Memory B cell (primary cell): ENCODE measurements around the gene AKAP7.
"Not testable (repeated sequence)": the region's sequence is repeated elsewhere in the genome, so short reads cannot be mapped to it uniquely, and the experiment has no call there.

Source experiments
- ATAC-seq: fragments of 150-1000 bp; cut with Tn5 transposase; 2 replicates; pipeline ENCODE4 v1.10.0; 2021; ENCODE audit warnings: low read depth, mild to moderate bottlenecking, moderate library complexity
- DNase-seq, 2 donors: peaks; one replicate each; pipeline ENCODE4 v3.0.0; 2022; ENCODE audit warnings: low spot score in 2 of 2
- H3K27ac Mint-ChIP-seq: one replicate; pipeline ENCODE4 v1.8.0; 2022; ENCODE audit warnings: mild to moderate bottlenecking, moderate library complexity, mixed read lengths
- H3K27me3 Mint-ChIP-seq: one replicate; pipeline ENCODE4 v1.8.0; 2022; ENCODE audit warnings: mixed read lengths
- H3K36me3 Mint-ChIP-seq: one replicate; pipeline ENCODE4 v1.8.0; 2022; ENCODE audit warnings: mild to moderate bottlenecking, mixed read lengths
- H3K4me1 Mint-ChIP-seq: one replicate; pipeline ENCODE4 v1.8.0; 2022; ENCODE audit warnings: mixed read lengths
- H3K4me3 Mint-ChIP-seq: one replicate; pipeline ENCODE4 v1.8.0; 2022; ENCODE audit warnings: mild to moderate bottlenecking, moderate library complexity, mixed read lengths
- H3K9me3 Mint-ChIP-seq: one replicate; pipeline ENCODE4 v1.8.0; 2022; ENCODE audit warnings: mixed read lengths

The AKAP7 gene

GRCh38 chr6:131290955-131291354 is 155.7 kb downstream of the AKAP7 start:
- no peak overlapping the region for H3K27ac Mint-ChIP-seq
- no peak overlapping the region for H3K4me3 Mint-ChIP-seq
- DNase-seq, result no peak
- no peaks in the 10 kb centered on the region for H3K9me3 Mint-ChIP-seq
- no peak for ATAC-seq
- no peaks in the 10 kb centered on the region for H3K36me3 Mint-ChIP-seq
- H3K27me3 Mint-ChIP-seq, result no peaks in the 10 kb centered on the region
- H3K4me1 Mint-ChIP-seq, result peaks cover 3% of the 10 kb centered on the region

GRCh38 chr6:131292145-131292938 is 157.1 kb downstream of the AKAP7 start:
- Mint-ChIP-seq H3K4me3 (no peak overlapping the region), H3K36me3 (no peaks in the 10 kb centered on the region), H3K9me3 (no peaks in the 10 kb centered on the region), H3K27me3 (no peaks in the 10 kb centered on the region), H3K27ac (no peak overlapping the region), H3K4me1 (peaks cover 3% of the 10 kb centered on the region)
- no peak for ATAC-seq
- no peak for DNase-seq

GRCh38 chr6:131293472-131293911 is 158.2 kb downstream of the AKAP7 start:
- no peaks in the 10 kb centered on the region for H3K36me3 Mint-ChIP-seq
- no peak overlapping the region for H3K27ac Mint-ChIP-seq
- ATAC-seq (no peak), DNase-seq (no peak)
- no peak overlapping the region for H3K4me3 Mint-ChIP-seq
- peaks cover 3% of the 10 kb centered on the region for H3K4me1 Mint-ChIP-seq
- no peaks in the 10 kb centered on the region for H3K9me3 Mint-ChIP-seq
- H3K27me3 Mint-ChIP-seq, result peaks cover 2% of the 10 kb centered on the region

GRCh38 chr6:131295081-131295480 is 159.8 kb downstream of the AKAP7 start:
- no peak for DNase-seq
- H3K27me3 Mint-ChIP-seq, result peaks cover 2% of the 10 kb centered on the region
- peaks cover 3% of the 10 kb centered on the region for H3K4me1 Mint-ChIP-seq
- no peak overlapping the region for H3K4me3 Mint-ChIP-seq
- no peak overlapping the region for H3K27ac Mint-ChIP-seq
- H3K9me3 Mint-ChIP-seq, result no peaks in the 10 kb centered on the region
- no peaks in the 10 kb centered on the region for H3K36me3 Mint-ChIP-seq
- no peak for ATAC-seq

- not testable (repeated sequence) for H3K4me3 Mint-ChIP-seq, H3K27me3 Mint-ChIP-seq, DNase-seq, H3K9me3 Mint-ChIP-seq, H3K36me3 Mint-ChIP-seq, H3K4me1 Mint-ChIP-seq, ATAC-seq, H3K27ac Mint-ChIP-seq
Observed at GRCh38 chr6:131300826-131301225, 165.6 kb downstream of the AKAP7 start.

- no peak for ATAC-seq
- Mint-ChIP-seq H3K27me3 (no peaks in the 10 kb centered on the region), H3K27ac (no peak overlapping the region), H3K36me3 (no peaks in the 10 kb centered on the region), H3K4me1 (peaks cover 3% of the 10 kb centered on the region), H3K4me3 (no peak overlapping the region), H3K9me3 (no peaks in the 10 kb centered on the region)
- no peak for DNase-seq
Observed at GRCh38 chr6:131303338-131303930, 168.2 kb downstream of the AKAP7 start.

- H3K27me3 Mint-ChIP-seq, result no peaks in the 10 kb centered on the region
- H3K4me3 Mint-ChIP-seq, result no peak overlapping the region
- ATAC-seq (no peak), DNase-seq (no peak)
- peaks cover 2% of the 10 kb centered on the region for H3K36me3 Mint-ChIP-seq
- no peak overlapping the region for H3K27ac Mint-ChIP-seq
- H3K9me3 Mint-ChIP-seq, result peaks cover 6% of the 10 kb centered on the region
- peaks cover 3% of the 10 kb centered on the region for H3K4me1 Mint-ChIP-seq
Observed at GRCh38 chr6:131305037-131305850, 170.0 kb downstream of the AKAP7 start.

GRCh38 chr6:131309437-131309836 is 174.2 kb downstream of the AKAP7 start:
- Mint-ChIP-seq H3K36me3 (peaks cover 2% of the 10 kb centered on the region), H3K4me1 (no peaks in the 10 kb centered on the region), H3K27me3 (no peaks in the 10 kb centered on the region), H3K4me3 (no peak overlapping the region), H3K9me3 (peaks cover 10% of the 10 kb centered on the region), H3K27ac (no peak overlapping the region)
- DNase-seq (no peak), ATAC-seq (no peak)

- Mint-ChIP-seq H3K9me3 (peaks cover 9% of the 10 kb centered on the region), H3K27me3 (peaks cover 2% of the 10 kb centered on the region), H3K4me1 (no peaks in the 10 kb centered on the region), H3K4me3 (no peak overlapping the region), H3K36me3 (peaks cover 4% of the 10 kb centered on the region), H3K27ac (no peak overlapping the region)
- DNase-seq, result no peak
- ATAC-seq, result no peak
Observed at GRCh38 chr6:131314838-131315237, 179.6 kb downstream of the AKAP7 start.

GRCh38 chr6:131316654-131317053 is 181.4 kb downstream of the AKAP7 start:
- no peak for DNase-seq
- Mint-ChIP-seq H3K4me3 (no peak overlapping the region), H3K4me1 (no peaks in the 10 kb centered on the region), H3K27me3 (peaks cover 2% of the 10 kb centered on the region), H3K9me3 (peaks cover 9% of the 10 kb centered on the region), H3K27ac (no peak overlapping the region), H3K36me3 (peaks cover 4% of the 10 kb centered on the region)
- ATAC-seq, result no peak

- H3K9me3 Mint-ChIP-seq, result peaks cover 9% of the 10 kb centered on the region
- no peak overlapping the region for H3K4me3 Mint-ChIP-seq
- DNase-seq (no peak), ATAC-seq (no peak)
- no peaks in the 10 kb centered on the region for H3K4me1 Mint-ChIP-seq
- H3K27me3 Mint-ChIP-seq, result peaks cover 2% of the 10 kb centered on the region
- no peak overlapping the region for H3K27ac Mint-ChIP-seq
- peaks cover 4% of the 10 kb centered on the region for H3K36me3 Mint-ChIP-seq
Observed at GRCh38 chr6:131317516-131317915, 182.2 kb downstream of the AKAP7 start.

- H3K4me1 Mint-ChIP-seq, result no peaks in the 10 kb centered on the region
- H3K9me3 Mint-ChIP-seq, result peaks cover 3% of the 10 kb centered on the region
- H3K27ac Mint-ChIP-seq, result no peak overlapping the region
- ATAC-seq, result no peak
- peaks cover 3% of the 10 kb centered on the region for H3K36me3 Mint-ChIP-seq
- DNase-seq, result no peak
- no peak overlapping the region for H3K4me3 Mint-ChIP-seq
- H3K27me3 Mint-ChIP-seq, result peaks cover 12% of the 10 kb centered on the region
Observed at GRCh38 chr6:131321589-131321988, 186.3 kb downstream of the AKAP7 start.

GRCh38 chr6:131322125-131322524 is 186.9 kb downstream of the AKAP7 start:
- no peak overlapping the region for H3K4me3 Mint-ChIP-seq
- H3K36me3 Mint-ChIP-seq, result no peaks in the 10 kb centered on the region
- H3K9me3 Mint-ChIP-seq, result no peaks in the 10 kb centered on the region
- no peaks in the 10 kb centered on the region for H3K4me1 Mint-ChIP-seq
- DNase-seq, result no peak
- H3K27ac Mint-ChIP-seq, result no peak overlapping the region
- ATAC-seq, result no peak
- H3K27me3 Mint-ChIP-seq, result peaks cover 10% of the 10 kb centered on the region

- H3K27me3 Mint-ChIP-seq, H3K4me1 Mint-ChIP-seq, ATAC-seq, DNase-seq, H3K9me3 Mint-ChIP-seq, H3K36me3 Mint-ChIP-seq, H3K27ac Mint-ChIP-seq, H3K4me3 Mint-ChIP-seq: not testable (repeated sequence)
Observed at GRCh38 chr6:131325669-131326068, 190.4 kb downstream of the AKAP7 start.
